PFSK-1 (cell line): ENCODE measurements around the gene CAMK1D.

Experiments used
- FOXP2 ChIP-seq: optimal IDR thresholded peaks from 2 replicates; pipeline ENCODE3; 2011; ENCODE audit warnings: borderline replicate concordance, control low read depth, inconsistent platforms; ENCODE audit not compliant: insufficient read depth; ENCODE audit errors: extremely low read length, extremely low read depth
- POLR2AphosphoS5 ChIP-seq: IDR thresholded peaks from 2 replicates; pipeline ENCODE4 v1.6.1; 2012; ENCODE audit warnings: low read depth, mild to moderate bottlenecking, control low read depth, low read length, moderate library complexity
- SIN3A ChIP-seq: IDR thresholded peaks from 2 replicates; pipeline ENCODE4 v1.6.1; 2012; ENCODE audit warnings: mild to moderate bottlenecking, low read length, moderate library complexity, borderline replicate concordance; ENCODE audit not compliant: insufficient read depth
- TAF1 ChIP-seq: IDR thresholded peaks from 2 replicates; pipeline ENCODE4 v1.6.1; 2012; ENCODE audit warnings: low read length, control low read depth, borderline replicate concordance; ENCODE audit not compliant: insufficient read depth
- TF ChIP-seq, protein P1 (sequence below), 2 experiments: IDR thresholded peaks; 2 replicates each; pipeline versions ENCODE4 v1.6.1 to v1.8.0; 2011 to 2012; ENCODE audit warnings: low read depth in 2 of 2, low read length in 2 of 2, control low read depth in 1 of 2, inconsistent platforms in 1 of 2, mild to moderate bottlenecking in 1 of 2, moderate library complexity in 1 of 2; ENCODE audit not compliant: insufficient read depth in 1 of 2

Gene CAMK1D

DNA sequence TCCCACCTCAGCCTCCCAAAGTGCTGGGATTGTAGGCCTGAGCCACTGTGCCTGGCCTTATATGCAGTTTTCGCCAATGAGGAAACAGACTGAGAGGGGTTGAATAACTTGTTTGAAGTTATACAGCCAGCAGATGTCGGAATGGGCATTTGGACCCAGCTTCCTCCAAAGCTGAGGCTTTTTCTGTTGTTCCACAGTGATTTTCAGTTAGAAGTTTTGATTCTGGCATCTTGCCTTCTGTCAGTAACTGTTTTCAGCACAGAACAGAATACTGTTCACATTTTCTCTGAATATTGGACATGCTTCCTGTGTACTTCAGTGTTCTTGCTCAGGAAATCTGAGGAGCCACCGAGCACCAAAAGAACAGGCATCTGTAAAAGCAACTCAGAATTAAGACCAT is 287.2 kb downstream of the CAMK1D start:
- TF ChIP-seq SIN3A = no peak
- TF ChIP-seq FOXP2 = no peak
- TF ChIP-seq POLR2AphosphoS5 = no peak
- no peak for TF ChIP-seq TAF1
- TF ChIP-seq, protein P1, sequence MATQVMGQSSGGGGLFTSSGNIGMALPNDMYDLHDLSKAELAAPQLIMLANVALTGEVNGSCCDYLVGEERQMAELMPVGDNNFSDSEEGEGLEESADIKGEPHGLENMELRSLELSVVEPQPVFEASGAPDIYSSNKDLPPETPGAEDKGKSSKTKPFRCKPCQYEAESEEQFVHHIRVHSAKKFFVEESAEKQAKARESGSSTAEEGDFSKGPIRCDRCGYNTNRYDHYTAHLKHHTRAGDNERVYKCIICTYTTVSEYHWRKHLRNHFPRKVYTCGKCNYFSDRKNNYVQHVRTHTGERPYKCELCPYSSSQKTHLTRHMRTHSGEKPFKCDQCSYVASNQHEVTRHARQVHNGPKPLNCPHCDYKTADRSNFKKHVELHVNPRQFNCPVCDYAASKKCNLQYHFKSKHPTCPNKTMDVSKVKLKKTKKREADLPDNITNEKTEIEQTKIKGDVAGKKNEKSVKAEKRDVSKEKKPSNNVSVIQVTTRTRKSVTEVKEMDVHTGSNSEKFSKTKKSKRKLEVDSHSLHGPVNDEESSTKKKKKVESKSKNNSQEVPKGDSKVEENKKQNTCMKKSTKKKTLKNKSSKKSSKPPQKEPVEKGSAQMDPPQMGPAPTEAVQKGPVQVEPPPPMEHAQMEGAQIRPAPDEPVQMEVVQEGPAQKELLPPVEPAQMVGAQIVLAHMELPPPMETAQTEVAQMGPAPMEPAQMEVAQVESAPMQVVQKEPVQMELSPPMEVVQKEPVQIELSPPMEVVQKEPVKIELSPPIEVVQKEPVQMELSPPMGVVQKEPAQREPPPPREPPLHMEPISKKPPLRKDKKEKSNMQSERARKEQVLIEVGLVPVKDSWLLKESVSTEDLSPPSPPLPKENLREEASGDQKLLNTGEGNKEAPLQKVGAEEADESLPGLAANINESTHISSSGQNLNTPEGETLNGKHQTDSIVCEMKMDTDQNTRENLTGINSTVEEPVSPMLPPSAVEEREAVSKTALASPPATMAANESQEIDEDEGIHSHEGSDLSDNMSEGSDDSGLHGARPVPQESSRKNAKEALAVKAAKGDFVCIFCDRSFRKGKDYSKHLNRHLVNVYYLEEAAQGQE (IDR thresholded peaks at IDR 0.05; ENCODE audit: insufficient read depth in 1 of 2, low read depth in 2 of 2, low read length in 2 of 2) = no peak

DNA sequence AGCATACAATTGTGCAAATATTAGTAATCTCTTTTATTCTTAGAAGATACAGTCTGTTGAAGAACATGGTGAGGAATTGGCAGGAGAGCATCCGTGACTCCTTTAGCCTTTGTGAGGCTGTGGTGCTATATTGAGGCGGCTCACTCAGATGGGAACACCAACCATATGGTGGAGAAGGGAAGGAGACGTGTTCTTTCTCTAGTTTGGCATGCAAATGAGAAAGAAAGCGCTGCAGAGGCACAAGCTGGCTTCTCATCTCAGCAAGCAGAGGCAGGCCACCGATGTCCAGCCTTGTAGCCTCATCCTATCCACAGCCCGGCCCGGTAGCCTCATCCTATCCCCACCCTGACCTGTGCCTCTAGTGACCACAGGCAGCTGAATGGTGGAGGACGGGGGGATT is 288.3 kb downstream of the CAMK1D start:
- TF ChIP-seq, protein P1 (IDR thresholded peaks at IDR 0.05; ENCODE audit: insufficient read depth in 1 of 2, low read depth in 2 of 2, low read length in 2 of 2) = no peak
- TF ChIP-seq FOXP2 (no peak), TAF1 (no peak), POLR2AphosphoS5 (no peak), SIN3A (no peak)

DNA sequence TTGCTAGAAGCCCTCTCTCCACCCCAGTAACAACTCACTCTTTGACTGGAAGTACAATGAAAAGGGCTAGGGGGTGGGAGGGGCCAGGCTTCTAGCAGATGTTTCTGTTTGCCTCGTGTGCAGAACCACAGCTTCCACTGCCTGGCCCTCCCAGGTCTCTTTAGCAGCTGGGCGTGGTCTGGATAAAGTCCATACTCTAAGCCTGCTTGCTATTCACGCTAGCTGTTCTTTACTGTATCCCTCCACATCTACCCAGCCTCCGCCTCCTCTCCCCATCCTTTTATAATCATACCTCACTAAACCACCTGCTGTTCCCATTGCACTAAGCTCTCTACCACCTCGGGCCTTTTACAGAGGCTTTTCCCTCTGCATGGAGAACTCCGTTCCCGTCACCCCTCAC is 288.8 kb downstream of the CAMK1D start:
- TF ChIP-seq POLR2AphosphoS5 (no peak), SIN3A (no peak), TAF1 (no peak), FOXP2 (no peak)
- TF ChIP-seq, protein P1 (IDR thresholded peaks at IDR 0.05; ENCODE audit: insufficient read depth in 1 of 2, low read depth in 2 of 2, low read length in 2 of 2) = no peak

DNA sequence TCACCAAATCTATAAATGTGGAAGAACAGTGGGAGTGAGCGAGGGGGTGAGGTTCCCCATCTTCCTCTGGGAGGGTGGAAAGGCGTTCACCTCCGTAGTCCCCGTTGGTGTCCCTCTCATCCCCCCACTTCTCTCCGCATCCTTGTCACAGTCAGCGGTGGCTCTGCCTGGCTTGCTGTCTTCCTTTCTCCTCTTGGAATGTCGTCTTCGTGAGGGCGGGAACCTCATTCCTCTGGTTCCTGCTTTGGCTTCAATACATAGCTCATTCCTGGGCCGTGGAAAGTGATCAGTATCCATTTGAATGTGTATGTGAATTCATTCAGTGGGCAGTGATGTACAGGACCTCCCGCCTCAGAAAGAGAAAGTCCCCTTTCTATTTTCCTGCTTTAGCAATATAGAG is 289.4 kb downstream of the CAMK1D start:
- TF ChIP-seq FOXP2 = no peak
- TF ChIP-seq SIN3A = no peak
- TF ChIP-seq POLR2AphosphoS5 = no peak
- TF ChIP-seq, protein P1 (IDR thresholded peaks at IDR 0.05; ENCODE audit: insufficient read depth in 1 of 2, low read depth in 2 of 2, low read length in 2 of 2) = no peak
- TF ChIP-seq TAF1 = no peak
